Neural cell (in vitro differentiated cells): ENCODE results near the gene PCLAF. TPM values are rescaled to one million over a fixed set of nuclear protein-coding genes. Genes with fewer than 3 reads are reported as not detected.

Experiments used
- H2AFZ ChIP-seq: fragments of 200-600, 300-800 bp; sonication (generic), shearing (Covaris generic); 2 replicates; pipeline ENCODE4 v1.6.0; 2014; ENCODE audit warnings: low read depth, mild to moderate bottlenecking, antibody characterized with exemption, low read length, moderate library complexity
- H3F3A ChIP-seq: fragments of 200-600 bp; shearing (Covaris generic); 2 replicates; pipeline ENCODE4 v1.6.1; 2016; ENCODE audit warnings: mild to moderate bottlenecking, moderate library complexity, mixed read lengths, antibody characterized with exemption, low read length; ENCODE audit not compliant: insufficient read depth, poor library complexity, severe bottlenecking
- H3K27ac ChIP-seq: fragments of 200-600, 300-800 bp; sonication (generic), shearing (Covaris generic); 2 replicates; pipeline ENCODE4 v1.5.1; 2014; ENCODE audit warnings: mild to moderate bottlenecking, low read length, moderate library complexity
- H3K27me3 ChIP-seq: fragments of 300-800, 200-600 bp; sonication (generic), shearing (Covaris generic); 2 replicates; pipeline ENCODE4 v1.6.0; 2014; ENCODE audit warnings: mild to moderate bottlenecking, low read depth, low read length, moderate library complexity; ENCODE audit not compliant: insufficient read depth
- H3K36me3 ChIP-seq: fragments of 300-800, 200-600 bp; sonication (generic), shearing (Covaris generic); 2 replicates; pipeline ENCODE4 v1.5.1; 2014; ENCODE audit warnings: mild to moderate bottlenecking, antibody characterized with exemption, low read length, moderate library complexity; ENCODE audit not compliant: insufficient read depth
- H3K4me2 ChIP-seq: fragments of 300-800, 200-600 bp; sonication (generic), shearing (Covaris generic); 2 replicates; pipeline ENCODE4 v1.6.0; 2014; ENCODE audit warnings: mild to moderate bottlenecking, low read length
- H3K4me3 ChIP-seq: fragments of 300-800, 200-600 bp; sonication (generic), shearing (Covaris generic); 2 replicates; pipeline ENCODE4 v1.5.1; 2014; ENCODE audit warnings: mild to moderate bottlenecking, low read length, moderate library complexity
- H3K79me2 ChIP-seq: fragments of 200-600 bp; shearing (Covaris generic); replicated peaks from 2 replicates; pipeline ENCODE4 v1.6.0; 2014; ENCODE audit warnings: mild to moderate bottlenecking, low read length, moderate library complexity; ENCODE audit not compliant: insufficient read depth
- H3K9ac ChIP-seq: fragments of 300-800, 200-600 bp; sonication (generic), shearing (Covaris generic); 2 replicates; pipeline ENCODE4 v1.6.1; 2016; ENCODE audit warnings: mild to moderate bottlenecking, low read length, mixed read lengths
- H3K9me2 ChIP-seq: fragments of 200-600 bp; shearing (Covaris generic); 2 replicates; pipeline ENCODE4 v1.6.1; 2016; ENCODE audit warnings: mild to moderate bottlenecking, low read length, mixed read lengths; ENCODE audit not compliant: insufficient read depth
- H3K9me3 ChIP-seq: fragments of 200-600, 300-800 bp; sonication (generic), shearing (Covaris generic); 2 replicates; pipeline ENCODE4 v1.6.1; 2016; ENCODE audit warnings: mild to moderate bottlenecking, mixed run types, low read length, moderate library complexity, mixed read lengths
- H4K20me1 ChIP-seq: fragments of 200-600 bp; shearing (Covaris generic); 2 replicates; pipeline ENCODE4 v1.6.1; 2016; ENCODE audit warnings: mild to moderate bottlenecking, mixed run types; ENCODE audit not compliant: insufficient read depth
- EP300 ChIP-seq: fragments of 450-650 bp; conservative IDR thresholded peaks from 2 replicates; pipeline ENCODE4 v1.6.1; 2014; ENCODE audit warnings: antibody characterized with exemption, mild to moderate bottlenecking, moderate library complexity; ENCODE audit not compliant: poor library complexity, severe bottlenecking
- EZH2 ChIP-seq: fragments of 200-600, 300-800 bp; shearing (Covaris generic), sonication (generic); IDR thresholded peaks from 2 replicates; pipeline ENCODE4 v1.6.1; 2014; ENCODE audit warnings: antibody characterized with exemption, low read length, borderline replicate concordance, mild to moderate bottlenecking; ENCODE audit not compliant: insufficient read depth, poor library complexity, severe bottlenecking
- MXI1 ChIP-seq: fragments of 450-650 bp; conservative IDR thresholded peaks from 2 replicates; pipeline ENCODE4 v1.6.1; 2014; ENCODE audit warnings: antibody characterized with exemption, mild to moderate bottlenecking; ENCODE audit not compliant: poor library complexity, severe bottlenecking
- POLR2AphosphoS5 ChIP-seq: IDR thresholded peaks from 2 replicates; pipeline ENCODE4 v1.6.1; 2012
- RAD21 ChIP-seq: fragments of 450-650 bp; conservative IDR thresholded peaks from 2 replicates; pipeline ENCODE4 v1.6.1; 2014; ENCODE audit warnings: antibody characterized with exemption, mild to moderate bottlenecking, moderate library complexity
- SMC3 ChIP-seq: fragments of 450-650 bp; conservative IDR thresholded peaks from 2 replicates; pipeline ENCODE4 v1.6.1; 2014; ENCODE audit warnings: antibody characterized with exemption, mild to moderate bottlenecking, moderate library complexity; ENCODE audit not compliant: poor library complexity
- TAF1 ChIP-seq: IDR thresholded peaks from 2 replicates; pipeline ENCODE4 v1.6.1; 2012; ENCODE audit warnings: low read depth
- polyA plus RNA-seq: library from polyadenylated mRNA; depleted of rRNA; stranded (reverse); fragments of >200 nt; gene quantifications from 2 replicates; pipeline ENCODE4 v1.2.3, GENCODE V29; 2014
- small RNA-seq, 3 experiments: library from RNA; depleted of rRNA; stranded (forward); fragments of <200 nt; gene quantifications; one replicate each; pipeline ENCODE3, GENCODE V24; 2012
- TF ChIP-seq, protein P1 (sequence below): IDR thresholded peaks from 2 replicates; pipeline ENCODE4 v1.6.1; 2012; ENCODE audit warnings: borderline replicate concordance
- TF ChIP-seq, protein P2 (sequence below): fragments of 450-650 bp; IDR thresholded peaks from 2 replicates; pipeline ENCODE4 v1.5.1; 2014; ENCODE audit warnings: antibody characterized with exemption, mild to moderate bottlenecking, moderate library complexity; ENCODE audit not compliant: poor library complexity, severe bottlenecking

PCLAF gene
- polyA plus RNA-seq, 1 donor from 2014 or later, result 10.8 TPM

GRCh38 chr15:64314456-64314855, 66.8 kb downstream of the PCLAF start:
- Histone ChIP-seq H3K4me2 (no peak overlapping the region), H3K9me2 (no peaks in the 10 kb centered on the region), H4K20me1 (no peaks in the 10 kb centered on the region), H3K36me3 (no peaks in the 10 kb centered on the region), H3K9me3 (no peaks in the 10 kb centered on the region), H3K9ac (no peak overlapping the region), H3K4me3 (no peak overlapping the region), H3K79me2 (no peaks in the 10 kb centered on the region), H2AFZ (no peak overlapping the region), H3F3A (no peaks in the 10 kb centered on the region), H3K27ac (no peak overlapping the region), H3K27me3 (no peaks in the 10 kb centered on the region)
- TF ChIP-seq MXI1 (no peak), POLR2AphosphoS5 (no peak), SMC3 (no peak), RAD21 (no peak), TAF1 (no peak), EZH2 (no peak), EP300 (no peak)
- TF ChIP-seq, protein P1, sequence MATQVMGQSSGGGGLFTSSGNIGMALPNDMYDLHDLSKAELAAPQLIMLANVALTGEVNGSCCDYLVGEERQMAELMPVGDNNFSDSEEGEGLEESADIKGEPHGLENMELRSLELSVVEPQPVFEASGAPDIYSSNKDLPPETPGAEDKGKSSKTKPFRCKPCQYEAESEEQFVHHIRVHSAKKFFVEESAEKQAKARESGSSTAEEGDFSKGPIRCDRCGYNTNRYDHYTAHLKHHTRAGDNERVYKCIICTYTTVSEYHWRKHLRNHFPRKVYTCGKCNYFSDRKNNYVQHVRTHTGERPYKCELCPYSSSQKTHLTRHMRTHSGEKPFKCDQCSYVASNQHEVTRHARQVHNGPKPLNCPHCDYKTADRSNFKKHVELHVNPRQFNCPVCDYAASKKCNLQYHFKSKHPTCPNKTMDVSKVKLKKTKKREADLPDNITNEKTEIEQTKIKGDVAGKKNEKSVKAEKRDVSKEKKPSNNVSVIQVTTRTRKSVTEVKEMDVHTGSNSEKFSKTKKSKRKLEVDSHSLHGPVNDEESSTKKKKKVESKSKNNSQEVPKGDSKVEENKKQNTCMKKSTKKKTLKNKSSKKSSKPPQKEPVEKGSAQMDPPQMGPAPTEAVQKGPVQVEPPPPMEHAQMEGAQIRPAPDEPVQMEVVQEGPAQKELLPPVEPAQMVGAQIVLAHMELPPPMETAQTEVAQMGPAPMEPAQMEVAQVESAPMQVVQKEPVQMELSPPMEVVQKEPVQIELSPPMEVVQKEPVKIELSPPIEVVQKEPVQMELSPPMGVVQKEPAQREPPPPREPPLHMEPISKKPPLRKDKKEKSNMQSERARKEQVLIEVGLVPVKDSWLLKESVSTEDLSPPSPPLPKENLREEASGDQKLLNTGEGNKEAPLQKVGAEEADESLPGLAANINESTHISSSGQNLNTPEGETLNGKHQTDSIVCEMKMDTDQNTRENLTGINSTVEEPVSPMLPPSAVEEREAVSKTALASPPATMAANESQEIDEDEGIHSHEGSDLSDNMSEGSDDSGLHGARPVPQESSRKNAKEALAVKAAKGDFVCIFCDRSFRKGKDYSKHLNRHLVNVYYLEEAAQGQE, result no peak
- TF ChIP-seq, protein P2, sequence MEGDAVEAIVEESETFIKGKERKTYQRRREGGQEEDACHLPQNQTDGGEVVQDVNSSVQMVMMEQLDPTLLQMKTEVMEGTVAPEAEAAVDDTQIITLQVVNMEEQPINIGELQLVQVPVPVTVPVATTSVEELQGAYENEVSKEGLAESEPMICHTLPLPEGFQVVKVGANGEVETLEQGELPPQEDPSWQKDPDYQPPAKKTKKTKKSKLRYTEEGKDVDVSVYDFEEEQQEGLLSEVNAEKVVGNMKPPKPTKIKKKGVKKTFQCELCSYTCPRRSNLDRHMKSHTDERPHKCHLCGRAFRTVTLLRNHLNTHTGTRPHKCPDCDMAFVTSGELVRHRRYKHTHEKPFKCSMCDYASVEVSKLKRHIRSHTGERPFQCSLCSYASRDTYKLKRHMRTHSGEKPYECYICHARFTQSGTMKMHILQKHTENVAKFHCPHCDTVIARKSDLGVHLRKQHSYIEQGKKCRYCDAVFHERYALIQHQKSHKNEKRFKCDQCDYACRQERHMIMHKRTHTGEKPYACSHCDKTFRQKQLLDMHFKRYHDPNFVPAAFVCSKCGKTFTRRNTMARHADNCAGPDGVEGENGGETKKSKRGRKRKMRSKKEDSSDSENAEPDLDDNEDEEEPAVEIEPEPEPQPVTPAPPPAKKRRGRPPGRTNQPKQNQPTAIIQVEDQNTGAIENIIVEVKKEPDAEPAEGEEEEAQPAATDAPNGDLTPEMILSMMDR, result no peak

Small RNA genes lying within 50 kb of the gene (small RNA-seq; reads per million reads assigned to genes)
- 0 to 1.5 (median 0) reads per million in 3 experiments for gene RF00554

Other genes with a start within 250 kb of the PCLAF start
- gene SNX22, start 229.7 kb downstream of the PCLAF start, polyA plus RNA-seq, result 0.38 and 0.73 TPM in 2 replicates
- 202 and 206 TPM in 2 replicates for gene PPIB, start 218.4 kb downstream of the PCLAF start, polyA plus RNA-seq
- gene CSNK1G1, start 25.3 kb downstream of the PCLAF start, polyA plus RNA-seq, result 18.9 and 19.6 TPM in 2 replicates
- 20.8 and 25.7 TPM in 2 replicates for gene TRIP4, start 6.4 kb upstream of the PCLAF start, polyA plus RNA-seq
- gene ZNF609, start 79.1 kb upstream of the PCLAF start, polyA plus RNA-seq, result 11.8 and 14.6 TPM in 2 replicates